GM18870 (cell line): ENCODE data around the gene C15orf39.

Experiments used
- ATAC-seq: cut with Tn5 transposase; IDR thresholded peaks from one replicate; pipeline ENCODE4 v1.9.1; 2021; ENCODE audit warnings: moderate library complexity; ENCODE audit not compliant: unreplicated experiment

C15orf39 gene

GRCh38 chr15:75171408-75171807 is 30.3 kb upstream of the C15orf39 start:
- ATAC-seq: no peak

- no peak for ATAC-seq
These were observed 29.3 kb upstream of the C15orf39 start for GRCh38 chr15:75172284-75172820.

GRCh38 chr15:75174102-75174501 is 27.6 kb upstream of the C15orf39 start:
- no peak for ATAC-seq

- ATAC-seq: no peak
These were observed 27.0 kb upstream of the C15orf39 start for GRCh38 chr15:75174729-75175128.

GRCh38 chr15:75176396-75176761 is 25.3 kb upstream of the C15orf39 start:
- no peak for ATAC-seq

GRCh38 chr15:75177360-75178071 is 24.2 kb upstream of the C15orf39 start:
- ATAC-seq: no peak

GRCh38 chr15:75178171-75178937 is 23.3 kb upstream of the C15orf39 start:
- ATAC-seq: no peak

- ATAC-seq: no peak
These were observed 22.5 kb upstream of the C15orf39 start for GRCh38 chr15:75178938-75179745.

GRCh38 chr15:75179746-75180140 is 21.9 kb upstream of the C15orf39 start:
- ATAC-seq: no peak

- no peak for ATAC-seq
These were observed 19.9 kb upstream of the C15orf39 start for GRCh38 chr15:75181780-75182179.

GRCh38 chr15:75182187-75183131 is 19.2 kb upstream of the C15orf39 start:
- ATAC-seq: no peak

- ATAC-seq: no peak
These were observed 16.2 kb upstream of the C15orf39 start for GRCh38 chr15:75185271-75186029.

GRCh38 chr15:75186044-75186443 is 15.6 kb upstream of the C15orf39 start:
- ATAC-seq: no peak

- no peak for ATAC-seq
These were observed 13.2 kb upstream of the C15orf39 start for GRCh38 chr15:75188499-75188898.

GRCh38 chr15:75191235-75191634 is 10.4 kb upstream of the C15orf39 start:
- ATAC-seq: no peak

- no peak for ATAC-seq
These were observed 9.4 kb upstream of the C15orf39 start for GRCh38 chr15:75192307-75192706.

- no peak for ATAC-seq
These were observed 8.4 kb upstream of the C15orf39 start for GRCh38 chr15:75193272-75193671.

GRCh38 chr15:75193976-75194375 is 7.7 kb upstream of the C15orf39 start:
- no peak for ATAC-seq

- ATAC-seq: no peak
These were observed 7.3 kb upstream of the C15orf39 start for GRCh38 chr15:75194397-75194796.
